Loucy (cell line): ENCODE data around the gene ABLIM2.

Source experiments
- H2AFZ ChIP-seq: fragments of 200-600 bp; sonication (generic); 2 replicates; pipeline ENCODE4 v1.6.0; 2016; ENCODE audit warnings: antibody characterized with exemption, mild to moderate bottlenecking, low read length, moderate library complexity
- H3F3A ChIP-seq: fragments of 200-600 bp; 2 replicates; pipeline ENCODE4 v1.6.0; 2016; ENCODE audit warnings: antibody characterized with exemption, low read depth, mild to moderate bottlenecking
- H3K27me3 ChIP-seq: fragments of 200-600 bp; sonication (generic); 2 replicates; pipeline ENCODE4 v1.6.1; 2014; ENCODE audit warnings: low read length, mild to moderate bottlenecking; ENCODE audit not compliant: insufficient read depth, poor library complexity, severe bottlenecking
- H3K36me3 ChIP-seq: fragments of 200-600 bp; sonication (generic); 2 replicates; pipeline ENCODE4 v1.6.1; 2016; ENCODE audit warnings: low read length; ENCODE audit not compliant: insufficient read depth
- H3K4me1 ChIP-seq: fragments of 200-600 bp; sonication (generic); 2 replicates; pipeline ENCODE4 v1.5.1; 2014; ENCODE audit warnings: low read length, mild to moderate bottlenecking; ENCODE audit not compliant: insufficient read depth, poor library complexity, severe bottlenecking
- H3K4me2 ChIP-seq: fragments of 200-600 bp; sonication (generic); 2 replicates; pipeline ENCODE4 v1.6.0; 2014; ENCODE audit warnings: antibody characterized with exemption, low read length, low read depth, mild to moderate bottlenecking; ENCODE audit not compliant: poor library complexity, severe bottlenecking
- H3K4me3 ChIP-seq: fragments of 200-600 bp; sonication (generic); 2 replicates; pipeline ENCODE4 v1.5.1; 2014; ENCODE audit warnings: low read length, mild to moderate bottlenecking, mixed read lengths; ENCODE audit not compliant: poor library complexity, severe bottlenecking
- H3K79me2 ChIP-seq: fragments of 200-600 bp; sonication (generic); 2 replicates; pipeline ENCODE4 v1.6.1; 2014; ENCODE audit warnings: low read length; ENCODE audit not compliant: insufficient read depth
- H3K9ac ChIP-seq: fragments of 200-600 bp; sonication (generic); 2 replicates; pipeline ENCODE4 v1.6.0; 2014; ENCODE audit warnings: mild to moderate bottlenecking, low read depth, low read length, moderate library complexity; ENCODE audit not compliant: poor library complexity, severe bottlenecking
- H3K9me2 ChIP-seq: fragments of 200-600 bp; sonication (generic); replicated peaks from 2 replicates; pipeline ENCODE4 v1.6.1; 2016; ENCODE audit warnings: low read depth, low read length, mixed read lengths
- H3K9me3 ChIP-seq: fragments of 200-600 bp; sonication (generic); 2 replicates; pipeline ENCODE4 v1.6.1; 2014; ENCODE audit warnings: mild to moderate bottlenecking, antibody characterized with exemption, low read length, low read depth; ENCODE audit not compliant: insufficient read depth
- H4K20me1 ChIP-seq: fragments of 200-600 bp; sonication (generic); 2 replicates; pipeline ENCODE4 v1.6.0; 2014; ENCODE audit warnings: antibody characterized with exemption, low read length, mild to moderate bottlenecking; ENCODE audit not compliant: insufficient read depth, poor library complexity, severe bottlenecking
- CTCF ChIP-seq: fragments of 200-600 bp; sonication (generic); conservative IDR thresholded peaks from 2 replicates; pipeline ENCODE4 v1.5.1; 2014; ENCODE audit warnings: mild to moderate bottlenecking, antibody characterized with exemption, low read length
- EZH2phosphoT487 ChIP-seq: fragments of 200-600 bp; IDR thresholded peaks from 2 replicates; pipeline ENCODE4 v1.6.1; 2018; ENCODE audit warnings: antibody characterized with exemption, mild to moderate bottlenecking, moderate library complexity, borderline replicate concordance

ABLIM2 gene

GRCh38 chr4:8127051-8127826 lies 31.4 kb downstream of the ABLIM2 start:
- no peaks in the 10 kb centered on the region for H3K27me3 ChIP-seq

GRCh38 chr4:8126523-8126922 lies 32.1 kb downstream of the ABLIM2 start:
- Histone ChIP-seq H3K36me3 (no peaks in the 10 kb centered on the region), H3K4me1 (no peaks in the 10 kb centered on the region), H3K9me2 (no peaks in the 10 kb centered on the region), H2AFZ (no peak overlapping the region), H3K4me3 (no peak overlapping the region), H3K79me2 (no peaks in the 10 kb centered on the region), H3K27me3 (no peaks in the 10 kb centered on the region), H3K9me3 (peaks cover 16% of the 10 kb centered on the region), H4K20me1 (no peaks in the 10 kb centered on the region), H3F3A (no peaks in the 10 kb centered on the region), H3K4me2 (no peak overlapping the region), H3K9ac (no peak overlapping the region)
- no peak for TF ChIP-seq CTCF
- no peak for TF ChIP-seq EZH2phosphoT487

More at GRCh38 chr4:8127051-8127826, 31.4 kb downstream of the ABLIM2 start:
- TF ChIP-seq EZH2phosphoT487 (no peak), CTCF (no peak)
- H3K9me2 ChIP-seq = no peaks in the 10 kb centered on the region
- no peak overlapping the region for H3K9ac ChIP-seq
- H3K4me1 ChIP-seq = no peaks in the 10 kb centered on the region
- no peaks in the 10 kb centered on the region for H3K79me2 ChIP-seq
- H2AFZ ChIP-seq = no peak overlapping the region
- no peaks in the 10 kb centered on the region for H3K36me3 ChIP-seq
- no peaks in the 10 kb centered on the region for H4K20me1 ChIP-seq
- H3K4me2 ChIP-seq = no peak overlapping the region
- no peak overlapping the region for H3K4me3 ChIP-seq
- no peaks in the 10 kb centered on the region for H3F3A ChIP-seq
- peaks cover 12% of the 10 kb centered on the region for H3K9me3 ChIP-seq

- H3K9ac ChIP-seq = no peak overlapping the region
- H3K9me2 ChIP-seq = no peaks in the 10 kb centered on the region
- no peaks in the 10 kb centered on the region for H3K36me3 ChIP-seq
- no peak overlapping the region for H3K4me3 ChIP-seq
- no peaks in the 10 kb centered on the region for H3K79me2 ChIP-seq
- no peak for TF ChIP-seq EZH2phosphoT487
- TF ChIP-seq CTCF = no peak
- peaks cover 16% of the 10 kb centered on the region for H3K9me3 ChIP-seq
- no peaks in the 10 kb centered on the region for H3K27me3 ChIP-seq
- no peaks in the 10 kb centered on the region for H4K20me1 ChIP-seq
- H3F3A ChIP-seq = no peaks in the 10 kb centered on the region
- H3K4me2 ChIP-seq = no peak overlapping the region
- H2AFZ ChIP-seq = no peak overlapping the region
- no peaks in the 10 kb centered on the region for H3K4me1 ChIP-seq
Observed at GRCh38 chr4:8125526-8126056, 33.0 kb downstream of the ABLIM2 start.
